HG03175 (cell line): ENCODE results near the gene MYBPC3.
"Not testable (repeated sequence)": the region's sequence is repeated elsewhere in the genome, so short reads cannot be mapped to it uniquely, and the experiment has no call there.

Source experiments
- ATAC-seq: cut with Tn5 transposase; IDR thresholded peaks from one replicate; pipeline ENCODE4 v1.9.1; 2021; ENCODE audit warnings: mild to moderate bottlenecking, moderate library complexity; ENCODE audit not compliant: unreplicated experiment

The MYBPC3 gene

DNA sequence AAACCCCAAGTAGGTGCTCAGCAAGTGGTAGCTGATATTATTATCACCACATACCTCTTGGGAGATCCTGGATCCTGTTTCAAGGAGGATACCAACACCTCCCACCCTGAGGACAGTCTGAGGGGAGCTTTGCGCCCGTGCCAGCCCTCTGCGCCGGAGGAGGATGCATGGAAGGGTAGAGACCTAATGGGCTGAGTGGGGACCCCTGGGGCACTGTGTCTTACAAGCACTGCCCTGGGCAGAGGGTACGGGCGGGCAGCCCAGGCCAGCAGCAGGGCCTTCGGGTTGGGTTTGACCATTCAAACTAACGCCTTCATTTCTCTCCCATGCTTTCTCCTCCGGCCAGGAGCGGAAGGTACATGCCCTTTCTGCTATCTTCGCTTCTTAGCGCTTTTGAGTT, 26.3 kb downstream of the MYBPC3 start:
- ATAC-seq = no peak

DNA sequence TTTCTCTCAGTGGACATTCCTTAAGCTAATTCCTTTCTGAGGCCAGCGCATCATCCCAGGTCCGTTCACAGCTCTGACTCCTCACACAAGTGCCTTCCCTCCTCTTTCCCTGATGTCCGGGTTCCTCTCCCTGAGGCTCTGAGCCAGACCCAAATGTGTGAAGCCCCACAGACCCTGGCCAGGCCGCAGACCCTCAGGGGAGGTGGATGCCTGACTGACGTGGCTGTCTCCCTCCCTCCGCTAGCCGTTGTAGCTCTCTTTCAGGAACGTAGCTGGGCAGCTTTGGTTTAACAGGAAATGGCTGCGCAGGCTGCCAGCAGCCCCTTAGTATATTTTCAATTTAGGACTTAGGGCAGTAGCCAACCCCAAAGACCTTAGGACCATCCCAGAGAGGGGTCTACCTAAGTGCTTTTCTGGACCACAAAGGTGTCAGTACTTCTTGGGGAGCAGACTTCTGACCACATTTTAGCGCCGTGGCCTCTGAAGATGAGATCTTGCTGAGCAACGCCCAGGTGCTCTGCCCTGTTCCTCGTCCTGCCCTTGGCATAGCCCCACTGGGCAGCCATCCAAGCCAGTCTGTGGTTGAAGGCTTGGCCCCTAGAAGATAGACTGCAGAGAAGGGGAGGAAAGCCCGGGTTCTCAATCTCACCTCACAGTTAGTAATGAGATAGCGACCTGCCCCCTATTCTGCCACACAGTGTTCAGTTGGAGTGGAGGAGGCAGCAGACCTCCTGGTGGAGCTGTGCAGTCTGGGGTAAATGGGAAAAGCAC, 27.0 kb downstream of the MYBPC3 start:
- no peak for ATAC-seq

DNA sequence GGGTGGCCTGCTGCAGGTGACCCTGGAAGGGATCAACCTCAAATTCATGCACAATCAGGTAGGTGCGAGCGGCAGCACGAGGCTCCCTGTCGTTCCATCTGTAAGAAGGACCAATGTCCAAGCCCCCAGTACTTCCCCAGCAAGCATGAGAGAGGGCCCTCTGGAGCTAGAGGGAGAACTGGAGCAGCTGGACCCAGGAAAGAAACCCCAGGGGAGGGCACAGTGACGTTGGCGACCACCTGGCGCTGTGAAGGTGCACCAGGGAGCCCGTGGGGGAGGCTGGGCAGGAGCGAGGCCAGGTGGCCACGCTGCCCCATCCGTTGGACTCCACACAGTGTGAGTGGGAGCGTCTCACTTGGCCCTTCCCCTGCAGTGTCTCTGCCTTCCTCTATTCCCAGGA, 28.0 kb downstream of the MYBPC3 start:
- no peak for ATAC-seq

DNA sequence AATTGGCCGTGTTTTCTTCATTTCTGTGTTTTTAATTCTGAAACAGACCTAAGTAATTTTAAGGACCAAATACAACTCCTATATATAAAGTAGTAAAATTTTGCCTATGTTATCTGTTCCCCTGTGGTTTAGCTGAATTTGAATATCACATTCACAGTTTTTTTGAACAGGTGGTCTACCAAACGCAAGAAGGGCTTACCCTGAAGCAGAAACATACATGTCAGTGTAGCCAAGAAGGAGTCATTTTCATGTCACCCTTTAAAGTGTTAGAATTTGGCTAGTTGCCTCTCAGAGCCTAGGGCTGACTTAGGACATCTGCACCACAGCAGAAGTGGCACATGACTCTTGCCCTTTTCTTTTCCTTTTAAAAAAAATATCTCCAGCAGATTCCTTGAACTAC, 34.3 kb downstream of the MYBPC3 start:
- ATAC-seq = no peak

DNA sequence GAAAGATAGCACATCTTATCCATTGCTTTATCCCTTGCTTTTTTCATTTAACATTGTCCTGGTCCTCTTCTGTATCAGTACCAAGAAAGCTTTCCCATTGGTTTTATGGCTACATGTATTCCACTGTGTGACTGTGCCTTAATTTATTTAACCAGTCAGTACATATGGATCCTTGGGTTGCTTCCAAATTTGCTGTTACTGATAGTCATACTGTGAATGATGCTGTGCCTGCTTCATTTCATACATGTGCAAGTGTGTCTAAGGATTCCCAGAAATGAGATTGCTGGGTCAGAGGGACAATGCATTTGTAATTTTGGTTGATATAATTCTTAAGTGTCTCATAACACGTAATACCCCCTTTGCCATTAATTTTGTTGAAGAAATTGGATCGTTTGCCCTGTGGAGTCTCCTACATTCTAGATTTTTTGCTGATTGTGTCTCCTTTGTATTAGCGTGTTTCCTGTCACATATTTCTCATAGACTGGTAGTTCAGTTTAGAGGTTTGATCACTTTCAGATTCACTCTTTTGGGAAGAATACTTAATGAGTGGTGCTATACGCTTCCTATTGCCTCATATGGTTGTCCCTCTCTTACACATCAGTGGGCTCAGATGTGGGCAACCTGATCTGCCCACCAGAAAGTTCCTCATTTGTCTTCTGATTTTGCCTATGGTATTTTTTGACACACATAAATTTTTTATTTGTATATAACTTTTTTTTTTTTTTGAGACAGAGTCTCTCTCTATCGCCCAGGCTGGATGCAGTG, 35.3 kb downstream of the MYBPC3 start:
- ATAC-seq = no peak

DNA sequence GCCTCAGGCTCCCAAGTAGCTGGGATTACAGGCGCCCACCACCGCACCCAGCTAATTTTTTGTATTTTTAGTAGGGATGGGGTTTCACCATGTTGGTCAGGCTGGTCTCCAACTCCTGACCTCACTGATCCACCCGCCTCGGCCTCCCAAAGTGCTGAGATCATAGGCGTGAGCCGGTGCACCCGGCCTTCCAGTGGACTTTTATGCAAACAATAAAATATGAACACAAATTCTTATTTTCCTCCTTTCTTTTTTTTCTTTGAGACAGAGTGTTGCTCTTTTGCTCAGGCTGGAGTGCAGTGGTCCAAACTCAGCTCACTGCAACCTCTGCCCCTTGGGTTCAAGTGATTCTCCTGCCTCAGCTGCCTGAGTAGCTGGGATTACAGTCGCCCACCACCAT, 36.0 kb downstream of the MYBPC3 start:
- ATAC-seq = not testable (repeated sequence)

DNA sequence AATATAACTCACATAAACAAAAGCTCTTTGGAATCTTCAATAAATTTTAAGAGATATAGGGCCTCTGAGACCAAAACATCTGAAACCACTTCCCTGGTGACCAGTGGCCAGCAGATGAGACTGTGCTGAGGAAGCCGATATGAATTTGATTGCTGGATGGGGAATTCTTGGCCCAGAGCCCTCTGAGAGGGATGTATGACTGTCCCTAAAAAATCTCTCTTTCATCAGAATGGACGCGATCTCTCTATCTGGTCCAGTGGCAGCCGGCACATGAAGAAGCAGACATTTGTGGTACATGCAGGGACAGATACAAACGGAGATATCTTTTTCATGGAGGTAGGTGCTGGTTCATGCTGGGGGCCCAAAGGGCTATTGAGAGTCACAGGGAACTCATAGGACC, 37.5 kb downstream of the MYBPC3 start:
- ATAC-seq = no peak

DNA sequence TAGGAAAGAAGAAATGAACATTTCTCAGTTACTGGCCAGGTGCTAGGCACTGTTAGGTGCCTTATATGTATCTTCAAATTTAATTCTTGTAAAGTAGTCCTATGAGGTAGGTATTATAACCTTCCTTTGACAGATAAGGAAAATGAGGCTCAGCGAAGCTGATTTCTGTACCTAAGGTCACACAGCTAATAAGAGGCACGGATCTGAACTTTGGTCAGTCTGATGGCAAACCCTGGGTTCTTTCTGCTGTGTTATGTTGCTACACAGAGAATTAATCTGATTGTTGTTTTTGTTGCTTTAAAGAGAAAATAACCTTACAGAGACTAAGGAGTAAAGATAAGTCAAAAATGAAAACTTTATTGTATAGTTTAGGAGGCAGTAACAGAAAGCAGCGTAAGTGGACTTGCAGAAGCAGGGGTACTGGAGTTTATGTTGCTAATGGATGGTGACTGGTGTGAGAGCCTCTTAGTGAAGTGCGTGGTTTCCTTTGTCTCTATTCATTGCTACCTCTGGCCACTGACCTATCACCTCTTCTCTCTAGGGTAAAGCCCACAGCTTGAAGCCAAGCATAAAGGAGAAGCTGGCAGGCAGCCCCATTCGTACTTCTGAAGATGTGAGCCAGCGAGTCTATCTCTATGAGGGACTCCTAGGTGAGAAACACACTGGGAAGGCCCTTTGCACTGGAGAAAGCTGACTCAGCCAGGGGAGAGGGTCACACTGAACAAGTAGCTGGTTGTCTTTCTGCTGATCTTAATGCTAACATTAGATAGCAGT, 44.3 kb downstream of the MYBPC3 start:
- no peak for ATAC-seq

DNA sequence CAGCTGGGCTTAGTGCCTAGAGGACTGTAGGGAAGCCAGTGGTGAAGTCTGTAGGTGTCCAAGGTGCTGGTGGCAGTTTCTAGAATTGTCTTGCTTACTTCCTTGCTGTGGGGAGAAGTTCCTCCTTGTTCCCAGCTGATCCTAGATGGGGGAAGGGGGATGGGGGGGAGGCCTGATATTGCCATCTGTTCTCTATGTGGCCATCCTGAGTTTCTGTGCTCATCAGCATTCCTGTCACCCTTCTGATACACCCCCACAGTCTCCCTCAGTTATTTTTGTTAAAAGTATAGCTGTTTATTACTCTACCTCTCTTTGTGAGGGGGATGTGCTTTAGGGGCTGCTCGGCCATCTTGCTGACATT, 46.0 kb downstream of the MYBPC3 start:
- no peak for ATAC-seq

DNA sequence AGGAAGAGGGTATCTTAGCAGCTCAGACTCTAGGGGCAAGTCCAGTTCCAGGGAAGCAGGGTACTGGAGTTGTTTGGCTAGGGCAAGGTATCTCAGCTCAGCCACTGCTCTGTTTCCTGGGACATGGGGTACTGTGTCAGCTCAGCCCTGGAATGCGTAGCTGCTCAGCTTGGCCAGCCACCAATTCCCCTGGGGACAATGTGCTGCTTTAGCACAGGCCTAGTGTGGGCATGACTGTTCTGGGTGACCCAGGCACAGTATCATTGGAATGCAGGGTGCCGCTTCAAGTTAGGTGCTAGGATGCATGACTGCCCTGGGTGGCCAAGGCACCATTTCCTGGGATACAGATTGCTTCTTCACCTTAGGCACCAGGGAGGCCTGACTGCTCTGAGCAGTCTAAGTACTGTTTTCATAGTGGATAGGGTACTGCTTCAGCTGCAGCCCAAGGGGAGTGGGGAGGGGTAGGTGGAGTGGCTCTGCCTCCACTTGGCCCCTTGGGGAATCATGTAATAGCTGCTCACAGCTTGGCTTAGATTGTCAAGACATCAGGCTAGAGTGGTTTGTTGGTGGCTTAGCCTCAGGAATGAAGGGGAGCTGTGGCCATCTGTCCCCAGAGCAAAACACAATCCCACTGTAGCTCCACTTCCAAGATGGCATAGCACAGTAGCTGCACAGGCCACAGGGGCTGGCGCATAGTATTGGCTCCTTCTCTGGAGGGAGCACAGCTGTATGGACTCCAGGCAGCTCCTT, 46.6 kb downstream of the MYBPC3 start:
- no peak for ATAC-seq

DNA sequence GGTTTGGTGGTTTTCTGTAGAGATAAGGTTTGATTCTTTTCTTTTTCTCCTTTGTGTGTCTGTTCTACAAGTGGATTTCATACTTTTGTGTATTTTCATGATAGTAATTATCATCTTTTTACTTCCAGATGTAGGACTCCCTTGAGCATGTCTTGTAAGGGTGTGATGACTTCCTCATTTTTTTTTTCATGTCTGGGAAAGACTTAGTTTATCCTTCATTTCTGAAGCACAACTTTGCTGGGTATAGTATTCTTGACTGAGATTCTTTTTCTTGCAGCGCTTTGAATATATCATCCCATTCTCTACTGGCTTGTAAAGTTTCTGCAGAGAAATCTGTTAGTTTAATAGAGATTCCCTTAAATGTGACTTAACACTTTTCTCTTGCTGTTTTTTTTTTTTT, 49.6 kb downstream of the MYBPC3 start:
- no peak for ATAC-seq

DNA sequence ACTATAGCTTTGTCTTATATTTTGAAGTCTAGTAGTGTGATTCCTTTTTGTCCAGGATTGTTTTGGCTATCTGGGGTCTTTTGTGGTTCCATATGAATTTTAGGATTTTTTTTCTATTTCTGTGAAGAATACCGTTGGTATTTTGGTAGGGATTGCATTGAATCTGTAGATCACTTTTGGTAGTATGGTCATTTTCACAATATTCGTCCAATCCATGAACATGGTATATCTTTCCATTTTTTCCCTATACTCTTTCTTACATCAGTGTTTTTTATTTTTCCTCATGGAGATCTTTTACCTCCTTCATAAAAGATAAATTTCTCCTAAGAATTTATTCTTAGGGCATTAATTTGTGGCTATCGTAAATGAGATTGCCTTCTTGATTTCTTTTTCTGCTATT, 53.4 kb downstream of the MYBPC3 start:
- no peak for ATAC-seq

DNA sequence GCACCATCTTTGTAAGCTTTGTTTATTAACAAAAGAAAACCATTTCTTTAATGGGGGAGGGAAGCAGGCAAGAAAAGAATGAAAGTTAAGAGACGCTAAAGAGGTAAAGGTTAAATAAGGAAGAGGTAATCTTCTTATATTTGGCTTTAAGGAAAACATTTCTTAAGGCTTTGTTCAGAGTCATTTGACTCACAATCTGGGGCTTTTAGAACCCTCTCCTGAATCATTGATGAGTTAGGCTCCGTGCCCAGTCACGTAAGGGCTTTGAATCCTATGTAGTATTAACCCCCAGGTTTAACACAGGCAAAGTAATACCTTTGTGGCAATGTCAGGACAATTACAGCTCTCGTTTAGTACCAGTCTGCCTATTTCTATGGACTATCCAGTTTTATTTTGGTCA, 56.5 kb downstream of the MYBPC3 start:
- ATAC-seq = no peak

DNA sequence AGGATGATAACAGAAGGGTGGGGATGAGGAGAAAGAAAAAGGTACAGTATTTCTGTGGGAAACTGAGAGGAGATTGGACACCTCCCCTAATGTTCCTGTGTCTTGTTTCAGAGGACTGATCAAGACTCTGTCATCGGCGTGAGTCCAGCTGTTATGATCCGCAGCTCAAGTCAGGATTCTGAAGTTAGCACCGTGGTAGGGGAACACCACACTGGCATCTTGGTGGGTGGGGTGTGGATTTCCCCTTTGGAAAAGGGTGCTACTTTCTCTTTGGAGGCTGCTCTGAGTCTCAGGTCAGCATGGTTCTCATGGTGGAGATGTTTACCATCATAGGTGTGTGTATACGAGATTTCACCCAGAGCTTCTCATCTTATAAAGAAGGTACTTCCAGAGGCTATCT, 57.1 kb downstream of the MYBPC3 start:
- no peak for ATAC-seq

DNA sequence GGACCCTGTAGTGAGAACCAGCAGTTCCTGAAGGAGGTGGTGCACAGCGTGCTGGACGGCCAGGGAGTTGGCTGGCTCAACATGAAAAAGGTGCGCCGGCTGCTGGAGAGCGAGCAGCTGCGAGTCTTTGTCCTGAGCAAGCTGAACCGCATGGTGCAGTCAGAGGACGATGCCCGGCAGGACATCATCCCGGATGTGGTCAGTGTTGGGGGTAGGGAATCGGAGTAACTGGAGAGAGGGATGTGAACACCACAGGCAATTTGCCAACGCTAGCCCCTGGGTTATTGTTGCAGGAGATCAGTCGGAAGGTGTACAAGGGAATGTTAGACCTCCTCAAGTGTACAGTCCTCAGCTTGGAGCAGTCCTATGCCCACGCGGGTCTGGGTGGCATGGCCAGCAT, 62.6 kb downstream of the MYBPC3 start:
- ATAC-seq = no peak

DNA sequence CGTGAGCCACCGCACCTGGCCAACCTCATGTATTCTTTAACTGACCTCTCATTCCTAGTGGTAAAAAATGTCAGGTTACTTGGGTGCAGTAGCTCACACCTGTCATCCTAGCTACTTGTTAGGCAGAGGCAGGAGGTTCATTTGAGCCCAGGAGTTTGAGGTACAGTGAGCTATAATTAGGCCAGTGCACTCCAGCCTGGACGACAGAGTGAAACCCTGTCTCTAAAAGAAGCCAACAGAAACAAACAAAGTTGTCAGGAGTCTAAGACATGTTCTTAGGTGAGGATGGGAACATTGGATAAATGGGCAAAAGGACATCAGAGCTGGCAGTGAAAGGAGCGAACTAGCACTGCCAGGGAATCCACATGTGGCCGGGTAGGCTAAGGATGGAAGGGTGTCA, 64.4 kb downstream of the MYBPC3 start:
- no peak for ATAC-seq

DNA sequence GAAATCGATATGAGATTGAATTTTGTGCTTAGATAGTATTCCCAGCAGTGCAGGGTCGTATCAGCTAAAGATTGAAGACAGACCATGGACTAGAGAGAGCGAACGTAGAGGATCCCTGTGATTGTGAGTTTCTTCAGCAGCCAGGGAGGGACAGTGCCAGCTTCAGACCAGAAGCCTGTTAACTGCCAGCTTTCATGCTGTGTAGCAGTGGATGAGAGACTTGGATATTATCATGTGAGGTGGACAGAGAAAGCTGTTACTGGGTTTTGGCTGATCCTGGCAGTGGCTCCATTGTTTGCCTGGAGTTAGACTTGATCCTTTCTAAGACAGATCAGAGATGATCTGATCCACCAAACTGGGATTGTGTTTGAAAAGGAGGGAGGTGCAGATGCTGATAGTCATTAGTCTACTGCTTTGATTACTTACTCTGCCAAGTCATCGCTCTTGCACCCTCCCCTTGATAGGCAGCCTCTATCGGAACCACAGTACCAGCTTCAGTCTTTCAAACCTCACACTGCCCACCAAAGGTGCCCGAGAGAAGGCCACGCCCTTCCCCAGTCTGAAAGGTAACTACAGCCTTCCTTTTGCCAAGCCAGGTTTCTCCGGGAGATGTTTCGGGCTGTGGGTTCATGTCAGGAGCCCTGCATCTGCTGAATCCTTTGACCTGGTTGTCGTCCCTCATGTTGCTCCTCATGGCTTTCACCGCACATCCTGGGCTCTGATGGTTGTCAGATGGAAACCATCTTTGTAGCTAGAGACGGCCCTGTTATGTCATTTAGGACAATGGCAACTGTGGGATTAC, 66.3 kb downstream of the MYBPC3 start:
- no peak for ATAC-seq

DNA sequence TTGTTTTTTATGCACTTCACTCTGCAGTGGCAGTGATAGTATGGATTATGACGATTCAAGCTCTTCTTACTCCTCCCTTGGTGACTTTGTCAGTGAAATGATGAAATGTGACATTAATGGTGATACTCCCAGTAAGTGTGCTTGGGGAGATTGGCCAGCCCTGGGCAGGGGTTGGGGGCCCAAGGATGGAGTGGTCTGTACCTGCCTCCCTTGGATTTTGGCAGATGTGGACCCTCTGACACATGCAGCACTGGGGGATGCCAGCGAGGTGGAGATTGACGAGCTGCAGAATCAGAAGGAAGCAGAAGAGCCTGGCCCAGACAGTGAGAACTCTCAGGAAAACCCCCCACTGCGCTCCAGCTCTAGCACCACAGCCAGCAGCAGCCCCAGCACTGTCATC, 68.4 kb downstream of the MYBPC3 start:
- no peak for ATAC-seq

DNA sequence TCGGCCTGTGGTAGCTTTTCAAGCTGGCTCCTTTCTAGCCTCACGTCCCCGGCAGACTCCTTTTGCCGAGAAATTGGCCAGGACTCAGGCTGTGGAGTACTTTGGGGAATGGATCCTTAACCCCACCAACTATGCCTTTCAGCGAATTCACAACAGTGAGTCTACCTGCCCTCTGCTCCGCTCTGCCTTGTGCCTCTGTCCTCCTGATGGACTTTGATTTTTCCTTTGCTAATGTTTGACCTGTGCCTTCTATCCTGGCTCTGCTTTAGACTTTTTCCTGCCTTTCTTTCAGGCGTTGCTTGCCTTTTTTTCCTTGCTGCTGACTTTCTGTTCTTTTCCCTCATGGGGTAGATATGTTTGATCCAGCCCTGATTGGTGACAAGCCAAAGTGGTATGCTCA, 70.0 kb downstream of the MYBPC3 start:
- no peak for ATAC-seq
